Skeletal muscle satellite cell (primary cell): ENCODE results near the gene APBB2.

Source experiments
- H3K27me3 ChIP-seq: 2 replicates; pipeline ENCODE4 v1.7.0; 2013; ENCODE audit warnings: low read length; ENCODE audit not compliant: control insufficient read depth, insufficient read depth
- H3K36me3 ChIP-seq: 2 replicates; pipeline ENCODE4 v1.7.0; 2013; ENCODE audit warnings: mild to moderate bottlenecking, control low read depth, low read length; ENCODE audit not compliant: insufficient read depth
- H3K4me1 ChIP-seq: 2 replicates; pipeline ENCODE4 v1.7.0; 2013; ENCODE audit warnings: low read length; ENCODE audit not compliant: control insufficient read depth, insufficient read depth
- H3K4me2 ChIP-seq: 2 replicates; pipeline ENCODE4 v1.7.0; 2013; ENCODE audit warnings: mild to moderate bottlenecking, low read length
- H3K4me3 ChIP-seq: 2 replicates; pipeline ENCODE4 v1.7.0; 2013; ENCODE audit warnings: low read length
- H3K9ac ChIP-seq: 2 replicates; pipeline ENCODE4 v1.7.0; 2013; ENCODE audit warnings: mild to moderate bottlenecking, low read depth, low read length, moderate library complexity
- H3K9me3 ChIP-seq: replicated peaks from 2 replicates; pipeline ENCODE4 v1.7.0; 2013; ENCODE audit warnings: mild to moderate bottlenecking, control low read depth, low read length

The APBB2 gene

DNA sequence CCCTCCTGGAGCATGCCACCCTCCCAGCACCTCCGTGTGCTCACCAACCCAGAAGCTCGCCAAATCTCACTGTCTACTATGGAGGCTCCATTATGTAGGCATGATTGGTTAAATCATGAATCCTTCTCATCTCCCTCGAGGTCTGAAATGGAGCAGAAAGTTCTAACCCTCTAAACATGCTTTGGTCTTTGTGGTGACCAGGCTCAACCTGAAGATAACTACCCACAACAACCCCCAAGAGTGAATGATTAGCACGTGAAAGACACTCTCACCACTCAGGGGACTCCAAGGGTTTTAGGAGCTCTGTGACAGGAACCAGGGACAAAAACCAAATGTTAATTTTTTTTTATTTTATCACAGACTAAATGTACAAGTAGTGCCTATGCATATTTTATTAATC, 47.2 kb downstream of the APBB2 start:
- H3K4me1 ChIP-seq = peaks cover 4% of the 10 kb centered on the region
- no peaks in the 10 kb centered on the region for H3K27me3 ChIP-seq
- peaks cover 11% of the 10 kb centered on the region for H3K36me3 ChIP-seq
- no peak overlapping the region for H3K4me3 ChIP-seq
- no peak overlapping the region for H3K4me2 ChIP-seq
- H3K9ac ChIP-seq = no peak overlapping the region
- H3K9me3 ChIP-seq = no peaks in the 10 kb centered on the region

DNA sequence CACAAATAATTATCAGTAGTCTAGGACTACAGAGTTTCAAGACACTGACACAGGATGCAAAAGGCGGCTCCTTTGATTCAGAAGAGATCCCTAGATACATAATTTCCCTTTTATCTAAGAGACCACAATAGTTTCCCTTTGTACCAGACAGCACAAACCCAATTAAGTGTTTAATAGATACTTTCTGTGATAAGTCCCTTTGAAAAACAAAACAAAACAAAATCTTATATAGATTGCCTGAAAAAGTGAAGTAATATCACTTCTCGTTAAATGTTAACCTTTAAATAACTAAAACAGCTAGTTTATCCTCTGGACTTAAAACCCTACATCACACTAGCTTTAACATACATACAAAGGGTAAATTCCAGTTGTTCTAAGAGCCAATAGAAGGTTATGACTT, 49.9 kb downstream of the APBB2 start:
- Histone ChIP-seq H3K9me3 (no peaks in the 10 kb centered on the region), H3K4me1 (peaks cover 28% of the 10 kb centered on the region), H3K9ac (no peak overlapping the region), H3K4me2 (no peak overlapping the region), H3K4me3 (no peak overlapping the region), H3K27me3 (no peaks in the 10 kb centered on the region), H3K36me3 (peaks cover 11% of the 10 kb centered on the region)

DNA sequence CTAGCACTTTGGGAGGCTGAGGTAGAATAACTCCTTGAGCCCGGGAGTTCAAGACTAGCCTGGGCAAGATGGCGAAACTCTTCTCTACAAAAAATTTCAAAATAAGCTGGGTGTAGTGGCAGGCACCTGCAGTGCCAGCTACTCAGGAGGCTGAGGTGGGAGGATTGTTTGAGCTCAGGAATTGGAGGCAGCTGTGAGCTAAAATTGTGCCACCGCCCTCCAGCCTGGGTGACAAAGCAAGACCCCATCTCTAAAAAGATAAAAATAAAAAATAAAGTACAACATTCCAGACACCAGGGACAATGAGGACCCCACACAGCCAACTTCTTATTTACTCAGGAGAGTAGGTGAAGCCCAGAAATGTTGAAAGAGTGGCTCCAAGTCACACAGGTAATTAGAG, 53.0 kb downstream of the APBB2 start:
- no peaks in the 10 kb centered on the region for H3K27me3 ChIP-seq
- H3K9me3 ChIP-seq = no peaks in the 10 kb centered on the region
- no peak overlapping the region for H3K4me3 ChIP-seq
- H3K36me3 ChIP-seq = peaks cover 6% of the 10 kb centered on the region
- peaks cover 54% of the 10 kb centered on the region for H3K4me1 ChIP-seq
- peak overlapping the region; percentile 64 for H3K9ac ChIP-seq
- peak overlapping the region; percentile 71 for H3K4me2 ChIP-seq

DNA sequence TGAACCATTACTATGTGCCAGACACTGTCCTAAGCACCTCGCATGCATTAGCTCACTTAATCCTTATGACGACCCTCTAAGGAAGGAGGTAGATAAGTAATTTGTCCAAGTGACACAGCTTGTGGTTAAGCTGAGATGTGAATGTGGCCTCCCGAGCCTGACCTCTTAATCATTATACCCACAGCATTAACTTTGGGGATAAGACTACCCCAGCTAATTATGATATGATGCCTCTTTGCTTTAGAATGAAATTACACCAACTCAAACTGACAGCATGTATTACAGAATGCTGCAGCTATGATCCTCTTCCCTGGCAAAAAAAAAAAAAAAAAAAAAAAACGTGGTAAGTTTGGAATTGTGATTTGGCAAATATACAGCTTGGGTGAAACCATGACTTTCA, 53.5 kb downstream of the APBB2 start:
- Histone ChIP-seq H3K36me3 (peaks cover 3% of the 10 kb centered on the region), H3K9ac (peak overlapping the region; percentile 64), H3K9me3 (no peaks in the 10 kb centered on the region), H3K4me2 (peak overlapping the region; percentile 71), H3K27me3 (no peaks in the 10 kb centered on the region), H3K4me1 (peaks cover 59% of the 10 kb centered on the region), H3K4me3 (peak overlapping the region; percentile 6)

DNA sequence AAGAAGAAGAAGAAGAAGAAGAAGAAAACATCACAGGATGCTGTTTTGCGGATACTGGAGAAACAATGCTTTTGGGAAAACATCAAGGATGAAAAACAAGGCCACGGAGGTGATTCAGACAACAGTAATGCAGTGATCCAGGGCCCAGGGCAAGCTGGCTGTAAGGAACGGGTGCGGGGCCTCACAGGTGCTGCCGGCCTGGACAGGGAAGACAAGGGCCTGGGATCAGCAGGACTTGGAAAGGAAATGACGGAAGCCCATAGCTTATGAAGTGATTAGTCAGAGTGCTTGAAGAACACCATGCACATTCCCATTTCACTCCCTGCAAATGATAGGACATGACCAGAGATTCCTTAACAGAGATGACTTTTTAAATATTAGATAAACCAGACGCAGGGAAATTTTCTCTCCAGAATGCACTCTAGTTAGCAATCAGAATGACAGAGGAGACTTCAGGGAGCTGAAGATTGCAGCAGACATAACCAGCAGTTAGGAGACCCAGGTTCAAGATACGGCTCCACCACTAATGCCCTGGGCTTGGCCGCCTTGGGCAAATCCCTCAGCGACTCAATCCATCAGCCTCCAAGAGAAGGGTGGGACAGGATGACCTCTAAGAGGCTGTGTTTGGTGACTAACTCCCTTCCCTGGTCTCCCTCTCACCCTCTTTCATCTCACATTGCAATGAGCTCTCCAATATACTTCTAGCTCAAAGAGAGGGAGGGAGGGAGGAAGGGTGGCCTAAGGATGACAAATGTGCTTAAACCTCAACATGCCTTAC, 54.1 kb downstream of the APBB2 start:
- peaks cover 65% of the 10 kb centered on the region for H3K4me1 ChIP-seq
- peak overlapping the region; percentile 71 for H3K4me2 ChIP-seq

DNA sequence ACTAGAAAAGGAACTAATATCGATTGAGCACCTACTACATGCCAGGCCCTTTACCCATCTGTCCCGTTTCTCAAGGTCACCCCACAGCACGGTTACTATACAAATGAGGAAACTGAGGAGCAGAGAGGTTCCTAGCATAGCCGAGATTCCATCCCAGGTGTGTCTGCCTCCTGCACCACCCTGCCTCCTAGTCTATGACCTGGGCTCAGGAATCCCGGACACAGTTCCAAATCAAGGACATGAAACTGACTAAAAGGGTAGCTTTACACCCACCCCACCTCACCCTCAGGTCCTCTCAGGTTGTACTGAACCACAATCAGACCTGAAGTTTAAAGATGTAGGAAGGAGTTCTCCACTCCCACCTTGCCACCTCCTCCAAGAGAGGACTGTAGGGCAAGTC, 55.6 kb downstream of the APBB2 start:
- no peak overlapping the region for H3K4me3 ChIP-seq
- H3K27me3 ChIP-seq = no peaks in the 10 kb centered on the region
- no peaks in the 10 kb centered on the region for H3K9me3 ChIP-seq
- peaks cover 3% of the 10 kb centered on the region for H3K36me3 ChIP-seq
- peak overlapping the region; percentile 44 for H3K9ac ChIP-seq
- H3K4me2 ChIP-seq = no peak overlapping the region
- peaks cover 79% of the 10 kb centered on the region for H3K4me1 ChIP-seq

More for the DNA sequence above, 54.1 kb downstream of the APBB2 start:
- no peaks in the 10 kb centered on the region for H3K27me3 ChIP-seq
- H3K9me3 ChIP-seq = no peaks in the 10 kb centered on the region
- H3K36me3 ChIP-seq = peaks cover 3% of the 10 kb centered on the region
- H3K9ac ChIP-seq = peak overlapping the region; percentile 64
- peak overlapping the region; percentile 6 for H3K4me3 ChIP-seq

DNA sequence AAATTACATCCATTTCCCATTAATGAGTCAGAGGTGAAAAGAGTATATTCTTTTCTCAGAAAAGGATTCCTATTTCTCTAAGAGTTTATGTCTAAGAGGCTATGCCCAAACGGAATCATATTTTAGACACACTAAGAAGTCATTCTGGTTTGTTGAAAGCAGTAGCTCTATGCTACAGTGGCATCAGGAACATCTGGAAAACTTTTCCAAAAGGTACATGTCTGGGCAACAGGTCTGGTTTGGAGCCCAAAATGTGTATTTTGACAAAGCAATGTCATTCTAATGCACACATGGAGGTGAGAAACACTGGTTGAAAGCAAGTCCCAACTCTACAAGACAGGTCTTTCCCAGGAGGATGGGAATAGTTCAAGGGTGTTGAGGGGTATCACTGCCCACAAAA, 56.1 kb downstream of the APBB2 start:
- no peaks in the 10 kb centered on the region for H3K27me3 ChIP-seq
- H3K9ac ChIP-seq = no peak overlapping the region
- H3K36me3 ChIP-seq = peaks cover 3% of the 10 kb centered on the region
- H3K9me3 ChIP-seq = no peaks in the 10 kb centered on the region
- peak overlapping the region; percentile 26 for H3K4me2 ChIP-seq
- no peak overlapping the region for H3K4me3 ChIP-seq
- H3K4me1 ChIP-seq = peaks cover 84% of the 10 kb centered on the region

DNA sequence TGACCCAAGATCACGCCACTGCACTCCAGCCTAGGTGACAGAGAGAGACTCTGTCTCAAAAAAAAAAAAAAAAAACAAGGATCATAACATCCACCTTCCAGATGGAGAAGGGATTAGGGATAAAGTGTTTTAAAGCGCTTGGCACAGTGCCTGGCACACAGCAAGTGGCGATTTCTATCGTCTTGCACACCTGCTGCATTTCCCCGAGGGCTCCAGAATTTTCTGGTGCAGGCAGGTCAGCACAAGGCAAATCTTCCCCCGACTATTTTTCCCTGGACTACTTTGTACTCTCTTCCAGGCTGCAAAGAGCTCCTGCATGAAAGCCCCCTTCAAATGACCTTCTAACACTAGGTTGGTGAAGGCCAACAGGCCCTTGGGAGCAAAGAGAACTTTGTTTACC, 57.3 kb downstream of the APBB2 start:
- H3K9ac ChIP-seq = no peak overlapping the region
- H3K4me2 ChIP-seq = peak overlapping the region; percentile 12
- no peak overlapping the region for H3K4me3 ChIP-seq
- H3K36me3 ChIP-seq = peaks cover 3% of the 10 kb centered on the region
- no peaks in the 10 kb centered on the region for H3K27me3 ChIP-seq
- no peaks in the 10 kb centered on the region for H3K9me3 ChIP-seq
- peaks cover 86% of the 10 kb centered on the region for H3K4me1 ChIP-seq

DNA sequence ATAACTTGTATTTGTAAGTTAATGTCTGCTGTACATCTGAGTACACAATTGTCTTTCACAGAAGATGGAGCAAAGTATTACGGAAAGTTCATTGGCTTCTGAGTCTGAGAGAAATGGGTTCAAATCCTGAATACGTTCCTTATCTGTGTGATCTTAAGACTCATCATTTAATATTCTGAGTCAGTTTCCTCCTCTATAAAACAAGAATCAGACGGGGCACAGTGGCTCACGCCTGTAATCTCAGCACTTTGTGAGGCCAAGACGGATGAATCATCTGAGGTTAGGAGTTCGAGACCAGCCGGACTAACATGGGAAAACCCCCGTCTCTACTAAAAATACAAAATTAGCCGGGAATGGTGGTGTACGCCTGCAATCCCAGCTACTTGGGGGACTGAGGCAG, 57.8 kb downstream of the APBB2 start:
- Histone ChIP-seq H3K36me3 (peaks cover 3% of the 10 kb centered on the region), H3K4me3 (no peak overlapping the region), H3K27me3 (no peaks in the 10 kb centered on the region), H3K4me1 (peaks cover 82% of the 10 kb centered on the region), H3K9ac (peak overlapping the region; percentile 70), H3K9me3 (no peaks in the 10 kb centered on the region), H3K4me2 (peak overlapping the region; percentile 68)

DNA sequence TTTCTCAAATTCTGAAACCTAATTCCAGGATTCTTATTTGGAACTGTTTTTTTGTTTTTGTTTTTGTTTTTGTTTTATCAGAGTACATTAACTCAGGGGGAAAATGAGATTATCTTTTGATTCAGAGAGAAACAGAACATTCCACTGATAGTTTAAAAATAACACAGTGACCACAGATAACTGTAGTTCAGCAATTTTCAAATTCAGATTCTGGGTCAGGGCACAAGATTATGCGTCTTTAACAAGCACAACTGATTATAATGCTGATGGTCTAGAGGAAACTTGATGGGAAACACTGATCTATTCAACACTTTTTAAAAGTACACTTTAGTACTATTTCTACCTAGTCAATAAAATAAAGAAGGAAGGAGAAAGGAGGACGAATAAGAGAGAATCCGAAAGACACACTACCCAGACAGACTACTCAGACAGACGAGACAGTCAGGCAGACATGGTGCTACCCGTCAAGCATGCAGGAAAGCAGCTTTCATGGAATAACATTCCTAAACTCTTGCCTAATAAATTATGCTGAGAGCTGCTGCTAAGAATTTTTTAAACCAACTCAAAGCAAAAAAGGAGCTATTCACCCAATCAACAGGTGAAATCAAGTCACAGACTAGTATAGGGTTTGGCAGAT, 59.0 kb downstream of the APBB2 start:
- Histone ChIP-seq H3K36me3 (peaks cover 3% of the 10 kb centered on the region), H3K4me1 (peaks cover 70% of the 10 kb centered on the region), H3K4me3 (peak overlapping the region; percentile 21), H3K27me3 (no peaks in the 10 kb centered on the region), H3K4me2 (peak overlapping the region; percentile 68), H3K9ac (peak overlapping the region; percentile 70), H3K9me3 (no peaks in the 10 kb centered on the region)

DNA sequence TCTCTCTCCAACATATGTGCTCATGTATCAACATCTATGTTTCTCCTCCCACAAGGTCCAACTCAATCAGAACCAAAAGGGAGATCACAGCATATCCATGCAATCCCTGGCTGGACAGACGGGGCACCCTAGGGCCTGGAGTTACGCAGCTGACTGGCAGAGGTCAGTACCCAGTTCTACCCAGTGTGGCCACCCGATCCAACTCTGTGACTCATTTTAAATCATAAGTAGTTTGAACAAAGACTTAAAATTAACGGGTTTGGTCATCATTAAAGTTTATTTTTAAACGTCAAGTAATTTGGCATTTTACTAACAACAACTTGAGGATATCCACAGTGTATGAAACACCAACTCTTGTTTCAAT, 59.5 kb downstream of the APBB2 start:
- H3K4me3 ChIP-seq = peak overlapping the region; percentile 21
- peak overlapping the region; percentile 68 for H3K4me2 ChIP-seq
- peaks cover 66% of the 10 kb centered on the region for H3K4me1 ChIP-seq
- H3K36me3 ChIP-seq = peaks cover 3% of the 10 kb centered on the region
- H3K27me3 ChIP-seq = no peaks in the 10 kb centered on the region
- H3K9me3 ChIP-seq = no peaks in the 10 kb centered on the region
- H3K9ac ChIP-seq = peak overlapping the region; percentile 70
